D721Med (cell line): ENCODE results near the gene FREY1.

Experiments used
- DNase-seq: peaks from one replicate; pipeline ENCODE4 v3.0.0; 2011; ENCODE audit warnings: low spot score; ENCODE audit not compliant: insufficient read length
- FAIRE-seq: peaks from 2 replicates; lab custom pipeline; 2011; peaks lifted over from hg19 to GRCh38; lab: Jason Lieb, UNC
- CTCF ChIP-seq: IDR thresholded peaks from 2 replicates; pipeline ENCODE4 v1.5.1; 2012; ENCODE audit warnings: mild to moderate bottlenecking, control low read depth; ENCODE audit not compliant: insufficient read depth; ENCODE audit errors: missing control alignments

FREY1 gene

GRCh38 chr11:45933131-45933831 lies 26.2 kb upstream of the FREY1 start:
- no peak for FAIRE-seq

GRCh38 chr11:45932217-45932616 lies 25.1 kb upstream of the FREY1 start:
- FAIRE-seq = no peak
- TF ChIP-seq CTCF = no peak
- no peak for DNase-seq

More at GRCh38 chr11:45933131-45933831, 26.2 kb upstream of the FREY1 start:
- TF ChIP-seq CTCF = no peak
- no peak for DNase-seq

GRCh38 chr11:45931739-45932138 lies 24.7 kb upstream of the FREY1 start:
- FAIRE-seq (no peak), DNase-seq (no peak)
- TF ChIP-seq CTCF = no peak

GRCh38 chr11:45930951-45931570 lies 24.0 kb upstream of the FREY1 start:
- no peak for TF ChIP-seq CTCF
- no peak for DNase-seq
- FAIRE-seq = no peak

- DNase-seq (peak; percentile 6), FAIRE-seq (no peak)
- no peak for TF ChIP-seq CTCF
These were observed 23.1 kb upstream of the FREY1 start for GRCh38 chr11:45930031-45930794.

- TF ChIP-seq CTCF = no peak
- DNase-seq = peak; percentile 16
- FAIRE-seq = no peak
These were observed 22.5 kb upstream of the FREY1 start for GRCh38 chr11:45929486-45930030.
